CD4-positive, alpha-beta T cell treated with Interleukin-10 for 1 hour (primary cell): ENCODE data around the gene RPS27A.
A peak's percentile ranks its signal among the peaks of the same experiment; 100 is the strongest.
"Not testable (repeated sequence)": the region's sequence is repeated elsewhere in the genome, so short reads cannot be mapped to it uniquely, and the experiment has no call there.

Experiments used
- DNase-seq: peaks from one replicate; pipeline ENCODE4 v3.0.0-alpha.2; 2020

Gene RPS27A

DNA sequence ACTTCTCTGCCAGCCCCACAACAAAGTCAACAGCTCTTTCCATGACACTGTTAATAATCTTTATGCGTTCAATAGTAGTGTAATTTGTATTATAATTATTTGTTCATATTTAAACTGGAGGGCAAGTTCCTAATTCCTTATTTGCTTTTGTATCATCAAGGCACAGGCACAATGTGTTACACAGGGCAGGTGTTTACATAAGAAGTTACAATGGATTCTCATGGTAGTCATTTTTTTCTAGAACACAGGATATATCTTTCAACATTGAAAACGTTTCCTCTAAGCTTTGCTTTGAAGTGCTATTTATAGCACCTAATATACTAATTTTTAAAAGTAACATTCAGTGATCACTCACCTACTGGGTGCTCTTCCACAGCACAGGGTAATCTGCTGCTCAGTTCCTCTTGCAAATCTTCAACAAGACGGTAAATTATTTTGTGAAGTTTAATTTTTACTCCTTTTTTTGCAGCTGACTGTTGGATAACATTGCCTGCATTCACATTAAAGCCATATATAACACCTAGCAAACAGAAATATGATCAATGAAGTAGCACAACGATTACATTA lies 7.3 kb downstream of the RPS27A start:
- no peak for DNase-seq

DNA sequence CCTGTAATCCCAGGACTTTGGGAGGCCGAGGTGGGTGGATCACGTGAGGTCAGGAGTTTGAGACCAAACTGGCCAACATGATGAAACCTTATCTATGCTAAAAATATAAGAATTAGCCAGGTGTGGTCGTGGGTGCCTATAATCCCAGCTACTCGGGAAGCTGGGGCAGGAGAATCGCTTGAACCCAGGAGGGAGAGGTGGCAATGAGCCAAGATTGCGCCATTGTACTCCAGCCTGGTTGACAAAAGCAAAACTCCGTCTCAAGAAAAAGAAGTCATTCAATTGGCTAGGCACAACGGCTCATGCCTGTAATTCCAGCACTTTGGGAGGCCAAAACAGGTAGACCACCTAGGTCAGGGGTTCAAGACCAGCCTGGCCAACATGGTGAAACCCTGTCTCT lies 9.1 kb downstream of the RPS27A start:
- DNase-seq = not testable (repeated sequence)

DNA sequence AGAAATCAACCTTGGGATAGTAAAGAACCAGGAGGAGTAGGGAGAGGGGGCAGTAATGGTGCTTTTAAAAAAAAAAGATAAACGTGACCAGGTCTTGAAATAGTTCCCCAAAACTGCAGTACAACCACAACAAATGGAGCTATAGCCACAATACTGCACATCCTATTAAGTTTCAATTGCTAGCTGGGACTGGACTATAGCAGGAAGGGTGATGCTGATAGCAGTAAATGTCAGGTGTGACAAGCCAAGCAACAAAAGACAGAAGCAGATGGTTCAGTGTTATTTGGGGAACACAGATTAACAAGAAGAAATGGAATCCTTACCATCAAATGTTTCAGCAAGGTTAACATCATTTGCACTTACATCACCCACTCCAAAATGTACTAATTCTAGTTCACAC lies 10.1 kb downstream of the RPS27A start:
- no peak for DNase-seq

DNA sequence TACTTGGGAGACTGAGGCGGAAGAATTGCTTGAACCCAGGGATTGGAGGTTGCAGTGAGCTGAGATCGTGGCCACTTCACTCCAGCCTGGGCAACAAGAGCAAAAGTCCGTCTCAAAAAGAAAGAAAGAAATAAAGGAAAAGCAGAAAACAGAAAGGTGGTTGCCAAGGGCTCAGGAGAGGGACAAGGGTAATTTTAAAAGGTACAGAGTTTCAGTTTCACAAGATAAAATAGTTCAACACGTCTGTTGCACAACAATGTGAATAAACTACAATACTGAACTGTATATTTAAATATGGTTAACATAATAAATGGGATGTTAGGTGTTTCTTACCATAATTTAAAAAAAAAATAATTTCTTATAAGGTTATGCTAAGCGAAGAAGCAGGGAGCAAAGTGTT lies 12.9 kb downstream of the RPS27A start:
- no peak for DNase-seq

DNA sequence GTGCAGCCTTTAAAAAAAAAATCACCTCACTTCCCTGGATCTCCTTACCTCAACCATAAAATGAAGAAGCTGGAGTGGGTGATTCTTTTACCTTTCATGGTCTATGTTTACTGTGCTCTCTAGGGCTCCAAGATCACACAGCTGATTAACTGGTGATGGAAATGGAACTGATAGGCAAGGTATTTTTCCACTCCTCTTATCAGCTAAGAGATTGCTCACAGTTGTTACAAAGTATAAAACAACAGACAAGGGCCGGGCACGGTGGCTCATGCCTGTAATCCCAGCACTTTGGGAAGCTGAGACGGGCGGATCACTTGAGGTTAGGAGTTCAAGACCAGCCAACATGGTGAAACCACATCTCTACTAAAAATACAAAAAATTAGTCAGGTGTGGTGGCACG lies 14.5 kb downstream of the RPS27A start:
- DNase-seq = no peak

DNA sequence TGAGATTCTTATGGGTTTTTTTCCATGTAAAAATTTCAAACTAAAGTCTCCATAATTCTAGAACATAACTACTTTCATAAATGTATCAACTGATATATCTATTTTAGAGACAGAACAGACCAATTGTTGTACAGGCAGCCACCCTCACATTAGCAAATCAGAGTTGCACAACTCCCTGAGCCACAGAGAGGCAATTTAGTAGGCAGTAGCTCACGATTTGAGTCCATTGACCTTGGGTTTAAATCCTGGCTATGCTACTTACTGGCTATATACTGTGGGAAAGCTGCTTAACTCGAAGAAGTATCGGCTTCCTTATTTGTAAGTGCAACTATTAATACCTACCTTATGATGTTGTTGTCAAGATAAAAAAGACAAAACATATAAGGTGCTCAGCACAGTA lies 20.3 kb downstream of the RPS27A start:
- DNase-seq = no peak

DNA sequence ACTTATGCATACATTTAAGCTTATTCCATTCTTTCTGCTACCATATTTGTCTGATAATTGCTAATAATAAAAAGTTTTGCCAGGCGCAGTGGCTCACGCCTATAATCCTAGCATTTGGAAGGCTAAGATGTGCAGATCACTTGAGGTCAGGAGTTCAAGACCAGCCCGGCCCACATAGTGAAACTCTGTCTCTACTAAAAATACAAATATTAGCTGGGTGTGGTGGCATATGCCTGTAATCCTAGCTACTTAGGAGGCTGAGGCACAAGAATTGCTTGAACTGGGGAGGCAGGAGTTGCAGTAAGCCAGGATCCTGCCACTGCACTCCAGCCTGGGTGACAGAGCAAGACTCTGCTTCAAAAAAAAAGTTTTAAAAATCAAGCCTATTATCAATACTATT lies 27.1 kb downstream of the RPS27A start:
- DNase-seq = not testable (repeated sequence)

DNA sequence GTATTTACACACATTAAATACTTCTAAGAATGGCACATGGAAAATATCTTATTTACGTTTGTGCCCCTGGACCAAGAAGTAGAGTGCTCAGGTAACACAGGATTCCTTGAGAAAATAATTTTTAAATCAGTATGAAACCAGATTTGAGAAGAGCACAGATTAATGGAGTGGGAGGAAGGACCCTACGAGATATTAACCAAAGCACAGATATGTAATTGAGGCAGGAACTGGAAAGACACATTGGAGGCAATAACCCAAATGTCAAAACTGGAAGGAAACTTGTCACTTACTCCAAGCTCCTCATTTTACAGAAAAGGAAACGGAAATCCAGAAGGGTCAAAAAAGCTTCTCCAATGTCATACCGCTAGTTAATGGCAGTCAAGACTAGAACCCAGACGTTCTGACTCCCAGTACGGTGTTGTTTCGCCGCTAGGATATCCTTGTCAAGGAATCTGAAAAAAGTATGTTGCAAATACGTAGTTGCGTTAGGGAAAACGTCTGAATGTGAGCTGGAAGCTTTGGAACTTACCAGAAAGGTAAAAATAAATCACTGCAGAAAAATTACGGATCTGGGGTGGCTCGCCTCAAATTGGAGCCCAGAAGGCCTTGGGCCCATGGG lies 35.9 kb downstream of the RPS27A start:
- DNase-seq = no peak

DNA sequence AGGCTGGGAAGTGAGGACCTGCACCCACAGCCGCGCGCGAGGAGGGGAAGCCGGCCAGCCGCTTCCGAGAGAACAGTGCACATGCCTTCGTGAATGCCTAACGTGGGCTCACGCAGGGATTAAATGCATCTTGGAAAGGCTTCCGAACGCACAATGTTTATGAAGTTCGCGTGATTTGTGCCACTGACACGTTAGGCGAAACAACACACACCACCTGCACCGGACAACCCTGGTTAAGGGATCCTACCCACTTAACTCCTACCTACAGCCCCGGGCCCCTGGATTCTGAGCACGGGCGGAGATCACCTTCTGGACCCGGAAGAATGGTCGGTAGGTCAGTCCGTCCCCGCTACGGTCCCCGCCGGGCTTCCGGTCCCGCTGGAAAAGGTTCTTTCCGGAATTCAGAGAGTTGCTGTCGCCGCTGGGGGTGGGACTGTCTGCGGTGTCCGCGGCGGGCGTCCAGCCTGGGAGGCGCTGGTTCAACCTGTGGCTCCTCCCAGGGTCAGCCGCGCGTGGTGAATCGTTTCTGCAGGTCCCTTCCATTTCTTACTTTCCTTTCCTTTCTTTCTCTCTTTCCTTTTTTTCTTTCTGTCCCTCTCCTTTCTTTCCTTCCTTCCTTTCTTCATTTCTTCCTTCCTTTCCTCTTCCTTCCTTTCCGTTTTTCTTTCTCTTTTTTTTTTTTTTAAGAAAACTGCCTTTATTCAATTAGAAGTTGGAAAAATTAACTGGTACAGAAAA lies 36.6 kb downstream of the RPS27A start, which contains the start of gene MTIF2:
Gene MTIF2, minus strand, starts transcription at position 325 of the 738 bp plus-strand sequence. CDS start 5,373 bp downstream, outside the sequence.
- DNase-seq = peak; percentile 91

DNA sequence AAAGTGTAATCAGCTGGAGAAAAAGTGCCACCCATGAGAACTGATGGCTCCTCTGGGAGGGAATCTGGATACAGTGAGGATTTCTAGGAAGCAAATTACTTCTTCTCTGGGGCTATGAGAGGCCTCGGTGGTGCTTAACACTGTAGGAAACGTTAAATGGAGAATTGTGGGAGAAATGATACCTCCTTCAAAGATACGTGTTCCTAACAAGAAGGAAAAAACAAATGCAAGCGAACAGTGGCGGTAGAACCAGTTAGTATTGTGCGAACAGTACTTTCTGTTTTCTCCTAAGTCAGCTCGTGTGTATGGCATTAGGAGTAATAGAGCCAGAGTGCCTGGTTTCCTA lies 37.1 kb downstream of the RPS27A start:
- DNase-seq = peak; percentile 9

DNA sequence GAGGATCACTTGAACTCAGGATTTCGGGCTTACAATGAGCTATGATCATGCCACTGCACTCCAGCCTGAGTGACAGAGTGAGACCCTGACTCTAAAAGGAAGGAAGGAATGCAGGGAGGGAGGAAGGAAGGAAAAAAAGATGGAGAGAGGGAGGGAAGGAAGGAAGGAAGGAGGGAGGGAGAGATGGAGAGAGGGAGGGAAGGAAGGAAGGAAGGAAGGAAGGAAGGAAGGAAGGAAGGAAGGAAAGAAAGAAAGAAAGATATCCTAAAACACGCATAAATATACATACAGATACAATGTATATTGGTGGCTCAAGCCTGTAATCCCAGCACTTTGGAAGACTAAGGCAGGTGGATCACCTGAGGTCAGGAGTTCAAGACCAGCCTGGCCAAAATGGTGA lies 41.9 kb downstream of the RPS27A start:
- not testable (repeated sequence) for DNase-seq

DNA sequence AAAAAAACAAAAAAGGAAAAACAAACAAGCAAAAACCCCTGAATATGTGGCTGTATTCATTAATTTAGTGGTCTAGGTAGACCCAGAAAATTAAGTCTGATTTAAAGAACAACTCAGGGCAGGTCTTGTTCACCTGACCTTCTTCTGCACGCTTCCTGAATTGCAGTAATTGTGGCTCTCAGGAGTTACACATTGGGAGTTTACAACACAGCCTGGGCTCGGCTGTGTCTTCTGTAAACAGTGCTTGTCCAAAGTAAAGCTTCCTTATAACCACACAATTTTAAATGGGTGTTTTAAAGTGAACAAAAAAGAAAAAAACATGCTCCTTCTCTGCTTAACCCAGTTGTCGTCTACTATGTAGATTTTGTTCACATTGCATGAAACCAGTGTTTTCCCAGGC lies 44.8 kb downstream of the RPS27A start:
- no peak for DNase-seq

DNA sequence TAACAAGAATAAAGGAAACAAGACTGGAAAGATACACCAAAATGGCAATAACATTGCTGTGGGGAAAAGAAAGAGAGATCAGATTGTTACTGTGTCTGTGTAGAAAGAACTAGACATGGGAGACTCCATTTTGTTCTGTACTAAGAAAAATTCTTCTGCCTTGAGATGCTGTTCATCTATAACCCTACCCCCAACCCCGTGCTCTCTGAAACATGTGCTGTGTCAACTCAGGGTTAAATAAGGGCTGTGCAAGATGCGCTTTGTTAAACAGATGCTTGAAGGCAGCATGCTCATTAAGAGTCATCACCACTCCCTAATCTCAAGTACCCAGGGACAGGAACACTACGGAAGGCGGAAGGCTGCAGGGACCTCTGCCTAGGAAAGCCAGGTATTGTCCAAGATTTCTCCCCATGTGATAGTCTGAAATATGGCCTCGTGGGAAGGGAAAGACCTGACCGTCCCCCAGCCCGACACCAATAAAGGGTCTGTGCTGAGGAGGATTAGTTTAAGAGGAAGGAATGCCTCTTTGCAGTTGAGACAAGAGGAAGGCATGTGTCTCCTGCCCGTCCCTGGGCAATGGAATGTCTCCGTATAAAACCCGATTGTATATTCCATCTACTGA lies 46.8 kb downstream of the RPS27A start:
- DNase-seq = not testable (repeated sequence)

DNA sequence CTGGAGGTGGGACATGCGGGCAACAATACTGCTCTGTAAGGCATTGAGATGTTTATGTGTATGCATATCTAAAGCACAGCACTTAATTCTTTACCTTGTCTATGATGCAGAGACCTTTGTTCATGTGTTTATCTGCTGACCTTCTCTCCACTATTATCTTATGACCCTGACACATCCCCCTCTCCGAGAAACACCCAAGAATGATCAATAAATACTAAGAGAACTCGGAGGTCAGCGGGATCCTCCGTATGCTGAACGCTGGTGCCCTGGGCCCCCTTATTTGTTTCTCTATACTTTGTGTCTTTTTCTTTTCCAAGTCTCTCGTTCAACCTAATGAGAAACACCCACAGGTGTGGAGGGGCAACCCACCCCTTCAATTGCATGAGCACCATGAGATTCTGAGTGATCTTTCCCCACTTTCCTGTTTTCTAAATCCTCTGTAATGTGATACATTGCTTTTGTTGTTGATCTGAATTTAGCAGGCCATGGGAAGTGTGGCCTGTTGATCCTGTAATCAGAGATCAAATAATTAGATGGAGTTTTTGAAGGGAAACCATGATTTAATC lies 47.5 kb downstream of the RPS27A start:
- DNase-seq = not testable (repeated sequence)

DNA sequence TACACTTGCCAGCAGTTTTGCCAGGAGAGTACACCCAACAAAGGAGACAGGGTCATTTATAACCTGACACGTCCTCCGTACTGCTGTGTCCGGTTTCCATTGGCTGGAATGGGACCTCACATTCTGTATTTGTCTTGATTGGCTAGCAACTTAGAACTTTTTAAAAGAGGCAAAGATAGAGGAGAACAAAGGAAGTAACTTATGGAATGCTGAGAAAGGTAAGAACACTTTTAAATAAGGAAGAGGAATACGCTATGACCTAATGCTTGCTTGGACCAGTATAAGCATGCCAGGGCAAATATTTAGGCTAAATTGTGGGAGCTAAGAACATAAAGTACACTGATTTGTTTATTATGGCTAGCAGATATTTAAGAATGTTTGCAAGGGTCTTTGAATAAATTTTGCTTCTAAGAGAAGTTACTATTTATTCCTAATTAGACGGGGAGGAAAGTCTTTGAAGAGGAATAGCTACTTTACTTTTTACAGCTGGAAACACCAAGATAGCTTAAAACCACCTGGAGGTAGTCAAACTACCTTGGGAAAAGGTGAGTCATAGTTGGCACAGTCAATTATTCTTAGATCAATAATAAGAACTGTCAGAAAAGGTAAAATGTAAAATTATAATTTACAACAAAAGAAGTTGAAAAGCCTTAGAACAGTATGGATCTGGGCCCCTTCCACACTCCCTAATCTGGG lies 48.5 kb downstream of the RPS27A start:
- not testable (repeated sequence) for DNase-seq

DNA sequence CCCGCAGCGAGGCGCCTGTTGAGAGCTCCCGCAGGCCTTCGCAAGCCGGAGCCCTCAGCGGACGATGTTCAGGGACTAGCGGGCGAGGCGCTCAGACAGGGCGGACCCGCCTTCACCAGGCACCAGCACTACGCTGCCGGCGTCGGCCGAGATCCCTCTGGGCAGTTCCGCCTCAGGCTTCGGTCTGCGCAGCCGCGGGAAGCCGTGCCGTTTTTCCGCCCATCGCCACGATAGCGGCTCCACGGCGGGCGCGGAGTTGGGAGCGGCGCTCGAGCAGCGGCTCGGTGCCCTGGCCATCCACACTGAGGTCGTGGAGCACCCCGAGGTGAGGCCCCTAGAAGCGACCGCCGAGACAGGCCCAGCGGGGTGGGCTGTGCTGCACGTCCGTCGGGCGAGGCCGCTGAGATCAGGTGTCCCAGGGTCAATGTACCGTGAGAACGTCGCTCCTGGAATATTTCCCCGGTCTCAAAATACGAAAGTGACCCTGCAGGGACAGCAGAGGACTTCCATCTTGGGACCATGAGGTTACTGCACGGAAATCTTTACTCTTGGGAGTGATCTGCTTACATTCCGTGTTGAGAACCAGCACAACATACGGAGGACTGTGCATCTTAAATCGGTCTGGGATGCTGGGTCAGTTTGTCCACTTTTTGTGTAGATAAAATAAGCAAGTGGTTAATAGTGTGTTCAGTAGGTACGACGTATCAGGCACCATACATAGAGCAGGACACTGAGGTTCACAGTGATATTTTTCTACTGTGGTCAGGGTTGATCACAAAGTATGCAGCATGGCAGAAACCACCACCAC lies 49.8 kb downstream of the RPS27A start:
- peak; percentile 89 for DNase-seq

DNA sequence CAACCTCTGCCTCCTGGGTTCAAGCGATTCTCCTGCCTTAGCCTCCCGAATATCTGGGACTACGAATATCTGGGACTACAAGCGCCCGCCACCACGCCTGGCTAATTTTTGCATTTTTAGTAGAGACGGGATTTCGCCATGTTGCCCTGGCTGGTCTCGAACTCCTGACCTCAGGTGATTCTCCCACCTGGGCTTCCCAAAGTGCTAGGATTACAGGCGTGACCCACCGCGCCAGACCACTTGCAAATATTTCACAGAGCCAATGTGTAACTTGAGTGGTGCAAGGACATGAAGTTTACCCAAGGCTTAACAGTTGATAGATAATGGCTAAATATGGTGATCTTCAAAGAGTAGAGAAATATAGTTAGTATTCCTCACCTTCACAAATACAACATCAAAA lies 50.6 kb downstream of the RPS27A start:
- no peak for DNase-seq
